MM.1S (cell line): ENCODE measurements around the gene FAM53A.

Experiments
- DNase-seq: peaks from one replicate; pipeline ENCODE4 v3.0.0-alpha.2; 2015
- H2AFZ ChIP-seq: fragments of 300-600 bp; sonication (generic); 2 replicates; pipeline ENCODE4 v1.6.0; 2016; ENCODE audit warnings: antibody characterized with exemption, low read length
- H3F3A ChIP-seq: fragments of 300-600 bp; sonication (generic); 2 replicates; pipeline ENCODE4 v1.6.1; 2016; ENCODE audit warnings: mild to moderate bottlenecking, antibody characterized with exemption, low read length, moderate library complexity, mixed read lengths; ENCODE audit not compliant: insufficient read depth
- H3K27ac ChIP-seq: fragments of 300-600 bp; sonication (generic); 2 replicates; pipeline ENCODE4 v1.5.1; 2016; ENCODE audit warnings: mild to moderate bottlenecking, low read length
- H3K27me3 ChIP-seq: fragments of 300-600 bp; sonication (generic); replicated peaks from 2 replicates; pipeline ENCODE4 v1.6.0; 2016; ENCODE audit warnings: low read length; ENCODE audit not compliant: insufficient read depth
- H3K36me3 ChIP-seq: fragments of 300-600 bp; sonication (generic); replicated peaks from 2 replicates; pipeline ENCODE4 v1.6.1; 2016; ENCODE audit warnings: mild to moderate bottlenecking, low read length, mixed read lengths; ENCODE audit not compliant: insufficient read depth
- H3K4me1 ChIP-seq: fragments of 300-600 bp; sonication (generic); 2 replicates; pipeline ENCODE4 v1.6.1; 2016; ENCODE audit warnings: low read length, mixed read lengths
- H3K4me2 ChIP-seq: fragments of 300-600 bp; sonication (generic); 2 replicates; pipeline ENCODE4 v1.6.0; 2016; ENCODE audit warnings: low read depth, low read length
- H3K4me3 ChIP-seq: fragments of 300-600 bp; sonication (generic); 2 replicates; pipeline ENCODE4 v1.5.1; 2016; ENCODE audit warnings: low read length, mixed read lengths
- H3K79me2 ChIP-seq: fragments of 300-600 bp; sonication (generic); 2 replicates; pipeline ENCODE4 v1.6.1; 2016; ENCODE audit warnings: mixed run types, low read length, mixed read lengths
- H3K9ac ChIP-seq: fragments of 300-600 bp; sonication (generic); 2 replicates; pipeline ENCODE4 v1.6.1; 2016; ENCODE audit warnings: low read length, mixed read lengths
- H3K9me2 ChIP-seq: fragments of 300-600 bp; sonication (generic); replicated peaks from 2 replicates; pipeline ENCODE4 v1.6.1; 2016; ENCODE audit warnings: mild to moderate bottlenecking, low read length, mixed read lengths; ENCODE audit not compliant: insufficient read depth
- H3K9me3 ChIP-seq: fragments of 300-600 bp; sonication (generic); replicated peaks from 2 replicates; pipeline ENCODE4 v1.6.1; 2016; ENCODE audit warnings: mild to moderate bottlenecking, low read length, mixed read lengths; ENCODE audit not compliant: insufficient read depth
- H4K20me1 ChIP-seq: fragments of 300-600 bp; sonication (generic); 2 replicates; pipeline ENCODE4 v1.6.1; 2016; ENCODE audit warnings: mild to moderate bottlenecking, low read length, moderate library complexity, mixed read lengths; ENCODE audit not compliant: insufficient read depth
- EZH2 ChIP-seq: fragments of 300-600 bp; sonication (generic); optimal IDR thresholded peaks from 2 replicates; pipeline ENCODE3; 2017; ENCODE audit warnings: low read depth, mild to moderate bottlenecking, antibody characterized with exemption, low read length, mixed read lengths
- EZH2phosphoT487 ChIP-seq: fragments of 300-600 bp; sonication (generic); IDR thresholded peaks from 2 replicates; pipeline ENCODE4 v1.6.1; 2018; ENCODE audit warnings: antibody characterized with exemption, low read length
- TF ChIP-seq, protein P1 (sequence below): fragments of 300-600 bp; sonication (generic); IDR thresholded peaks from 2 replicates; pipeline ENCODE4 v1.5.1; 2016; ENCODE audit warnings: antibody characterized with exemption, low read length, mixed read lengths

Gene FAM53A

GRCh38 chr4:1653776-1654175 is 30.3 kb downstream of the FAM53A start:
- Histone ChIP-seq H3K9me2 (no peaks in the 10 kb centered on the region), H3K27ac (no peak overlapping the region), H3K79me2 (no peaks in the 10 kb centered on the region), H2AFZ (no peak overlapping the region), H3K9me3 (no peaks in the 10 kb centered on the region), H3K4me3 (no peak overlapping the region), H3K4me2 (no peak overlapping the region), H3F3A (no peaks in the 10 kb centered on the region), H3K9ac (no peak overlapping the region), H4K20me1 (no peaks in the 10 kb centered on the region), H3K27me3 (no peaks in the 10 kb centered on the region), H3K4me1 (no peaks in the 10 kb centered on the region), H3K36me3 (no peaks in the 10 kb centered on the region)
- no peak for DNase-seq
- TF ChIP-seq EZH2 (no peak), EZH2phosphoT487 (no peak)
- TF ChIP-seq, protein P1, sequence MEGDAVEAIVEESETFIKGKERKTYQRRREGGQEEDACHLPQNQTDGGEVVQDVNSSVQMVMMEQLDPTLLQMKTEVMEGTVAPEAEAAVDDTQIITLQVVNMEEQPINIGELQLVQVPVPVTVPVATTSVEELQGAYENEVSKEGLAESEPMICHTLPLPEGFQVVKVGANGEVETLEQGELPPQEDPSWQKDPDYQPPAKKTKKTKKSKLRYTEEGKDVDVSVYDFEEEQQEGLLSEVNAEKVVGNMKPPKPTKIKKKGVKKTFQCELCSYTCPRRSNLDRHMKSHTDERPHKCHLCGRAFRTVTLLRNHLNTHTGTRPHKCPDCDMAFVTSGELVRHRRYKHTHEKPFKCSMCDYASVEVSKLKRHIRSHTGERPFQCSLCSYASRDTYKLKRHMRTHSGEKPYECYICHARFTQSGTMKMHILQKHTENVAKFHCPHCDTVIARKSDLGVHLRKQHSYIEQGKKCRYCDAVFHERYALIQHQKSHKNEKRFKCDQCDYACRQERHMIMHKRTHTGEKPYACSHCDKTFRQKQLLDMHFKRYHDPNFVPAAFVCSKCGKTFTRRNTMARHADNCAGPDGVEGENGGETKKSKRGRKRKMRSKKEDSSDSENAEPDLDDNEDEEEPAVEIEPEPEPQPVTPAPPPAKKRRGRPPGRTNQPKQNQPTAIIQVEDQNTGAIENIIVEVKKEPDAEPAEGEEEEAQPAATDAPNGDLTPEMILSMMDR, result no peak

DNA sequence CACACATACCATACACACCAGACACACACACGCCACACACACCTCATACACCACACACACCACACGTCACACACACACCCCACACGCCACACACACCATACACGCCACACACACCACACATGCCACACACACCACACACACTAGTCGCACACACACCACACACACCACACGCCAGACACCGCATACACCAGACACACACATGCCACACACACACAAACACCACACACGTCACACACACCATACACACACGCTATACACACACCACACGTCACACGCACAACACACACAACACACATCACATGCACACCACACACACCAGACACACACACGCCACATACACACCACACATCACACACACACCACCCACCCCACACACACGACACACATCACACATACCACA is 32.0 kb downstream of the FAM53A start:
- no peaks in the 10 kb centered on the region for H3K4me1 ChIP-seq
- no peaks in the 10 kb centered on the region for H3K79me2 ChIP-seq
- no peak overlapping the region for H3K27ac ChIP-seq
- H4K20me1 ChIP-seq, result no peaks in the 10 kb centered on the region
- TF ChIP-seq, protein P1, result no peak
- TF ChIP-seq EZH2 (no peak), EZH2phosphoT487 (no peak)
- no peak overlapping the region for H3K4me3 ChIP-seq
- no peaks in the 10 kb centered on the region for H3F3A ChIP-seq
- H3K27me3 ChIP-seq, result no peaks in the 10 kb centered on the region
- H3K4me2 ChIP-seq, result no peak overlapping the region
- DNase-seq, result no peak
- H3K9ac ChIP-seq, result no peak overlapping the region
- H3K36me3 ChIP-seq, result no peaks in the 10 kb centered on the region
- H3K9me3 ChIP-seq, result no peaks in the 10 kb centered on the region
- no peak overlapping the region for H2AFZ ChIP-seq
- H3K9me2 ChIP-seq, result no peaks in the 10 kb centered on the region

- H3K4me2 ChIP-seq, result no peak overlapping the region
- H3K27me3 ChIP-seq, result no peaks in the 10 kb centered on the region
- TF ChIP-seq EZH2 (no peak), EZH2phosphoT487 (no peak)
- TF ChIP-seq, protein P1, result no peak
- no peaks in the 10 kb centered on the region for H4K20me1 ChIP-seq
- H3F3A ChIP-seq, result no peaks in the 10 kb centered on the region
- H3K4me1 ChIP-seq, result no peaks in the 10 kb centered on the region
- no peaks in the 10 kb centered on the region for H3K36me3 ChIP-seq
- H2AFZ ChIP-seq, result no peak overlapping the region
- H3K4me3 ChIP-seq, result no peak overlapping the region
- H3K9ac ChIP-seq, result no peak overlapping the region
- H3K27ac ChIP-seq, result no peak overlapping the region
- H3K9me3 ChIP-seq, result no peaks in the 10 kb centered on the region
- DNase-seq, result no peak
- no peaks in the 10 kb centered on the region for H3K79me2 ChIP-seq
- no peaks in the 10 kb centered on the region for H3K9me2 ChIP-seq
Measured at GRCh38 chr4:1651609-1652008, 32.5 kb downstream of the FAM53A start.
